Lung (tissue), 11 donors: ENCODE data around the gene C17orf114.

Experiments used
- ATAC-seq: fragments of 200-7000 bp; cut with Tn5 transposase; one replicate; pipeline ENCODE4 v1.9.1; 2020; ENCODE audit warnings: moderate number of reproducible peaks; ENCODE audit not compliant: insufficient read depth, low FRiP score
- DNase-seq, 3 donors: peaks; one replicate each; pipeline ENCODE4 v3.0.0-alpha.2; 2013 to 2017
- H3K27ac ChIP-seq, 2 donors: one replicate each; pipeline ENCODE4 v1.5.1; 2013; ENCODE audit warnings: mild to moderate bottlenecking in 2 of 2, moderate library complexity in 2 of 2, control low read depth in 1 of 2, inconsistent platforms in 1 of 2, low read depth in 1 of 2, low read length in 1 of 2
- H3K27me3 ChIP-seq, 3 donors: one replicate each; pipeline ENCODE4 v1.5.1; 2013; ENCODE audit warnings: low read length in 2 of 3; ENCODE audit not compliant: control insufficient read depth in 3 of 3, insufficient read depth in 3 of 3
- H3K36me3 ChIP-seq, 4 donors: one replicate each; pipeline ENCODE4 v1.5.1; 2013; ENCODE audit warnings: low read length in 4 of 4, mild to moderate bottlenecking in 1 of 4, moderate library complexity in 1 of 4; ENCODE audit not compliant: control insufficient read depth in 4 of 4, insufficient read depth in 4 of 4
- H3K4me1 ChIP-seq, 5 donors: one replicate each; pipeline ENCODE4 v1.5.1; 2013; ENCODE audit warnings: low read length in 5 of 5, mild to moderate bottlenecking in 2 of 5, moderate library complexity in 1 of 5; ENCODE audit not compliant: control insufficient read depth in 5 of 5, insufficient read depth in 5 of 5
- H3K4me3 ChIP-seq: one replicate; pipeline ENCODE4 v1.5.1; 2013; ENCODE audit warnings: mild to moderate bottlenecking, control low read depth, moderate library complexity
- H3K9ac ChIP-seq, 2 donors: one replicate each; pipeline ENCODE4 v1.5.1; 2013; ENCODE audit warnings: low read length in 2 of 2, control low read depth in 1 of 2; ENCODE audit not compliant: insufficient read depth in 1 of 2
- H3K9me3 ChIP-seq, 4 donors: one replicate each; pipeline ENCODE4 v1.5.1; 2013; ENCODE audit warnings: low read length in 3 of 4, mild to moderate bottlenecking in 1 of 4, moderate library complexity in 1 of 4; ENCODE audit not compliant: control insufficient read depth in 4 of 4, insufficient read depth in 3 of 4
- CTCF ChIP-seq: IDR thresholded peaks from 2 replicates; pipeline ENCODE4 v1.5.1; 2012; ENCODE audit warnings: mild to moderate bottlenecking; ENCODE audit errors: control extremely low read depth, extremely low read depth
- WGBS, 2 donors: extraction: QIAGEN DNeasy Blood & Tissue Kit; methylation state at CpG; one replicate each; pipeline ENCODE4 v1.1.7; 2013; 5-methylcytosine and 5-hydroxymethylcytosine counted together
- donor health status: control.
- donor health status: control.
- donor health status: Bipolar disorder and iron deficiency.
- donor health status: healthy.
- donor health status: DM: yes; HTN: yes; CAD: no.

The C17orf114 gene

GRCh38 chr17:4777969-4778760 lies 24.0 kb downstream of the C17orf114 start:
- no peak overlapping the region for H3K9ac ChIP-seq
- H3K4me1 ChIP-seq, result no peaks in the 10 kb centered on the region
- no peaks in the 10 kb centered on the region for H3K36me3 ChIP-seq
- H3K27ac ChIP-seq, result no peak overlapping the region
- H3K4me3 ChIP-seq, result no peak overlapping the region
- DNase-seq (no peak), ATAC-seq (no peak)
- peaks cover 0 to 24% (median 10%) of the 10 kb centered on the region in 3 donors for H3K27me3 ChIP-seq
- H3K9me3 ChIP-seq, result peaks cover 0 to 2% (median 0%) of the 10 kb centered on the region in 4 donors
- 65 to 77% methylated on average over 9 of the region's 9 CpGs for WGBS, 2 donors
- no peak for TF ChIP-seq CTCF

- H3K27ac ChIP-seq, result no peak overlapping the region
- H3K9me3 ChIP-seq, result no peaks in the 10 kb centered on the region
- no peak for TF ChIP-seq CTCF
- no peak overlapping the region for H3K9ac ChIP-seq
- WGBS, 2 donors, result 71 to 88% methylated on average over 10 of the region's 10 CpGs
- DNase-seq, result no peak
- no peaks in the 10 kb centered on the region for H3K36me3 ChIP-seq
- no peaks in the 10 kb centered on the region for H3K4me1 ChIP-seq
- peaks cover 0 to 9% (median 0%) of the 10 kb centered on the region in 3 donors for H3K27me3 ChIP-seq
- no peak for ATAC-seq
- H3K4me3 ChIP-seq, result no peak overlapping the region
Measured at GRCh38 chr17:4772235-4772613, 29.9 kb downstream of the C17orf114 start.

- Histone ChIP-seq H3K9me3 (no peaks in the 10 kb centered on the region), H3K4me1 (no peaks in the 10 kb centered on the region), H3K36me3 (no peaks in the 10 kb centered on the region), H3K9ac (no peak within 1 kb of the TSS), H3K27me3 (peaks cover 0 to 9% (median 0%) of the 10 kb centered on the region in 3 donors), H3K4me3 (no peak within 1 kb of the TSS), H3K27ac (no peak within 1 kb of the TSS)
- DNase-seq (no peak), ATAC-seq (no peak)
- 57 to 71% methylated on average over 13 of the region's 13 CpGs for WGBS, 2 donors
- TF ChIP-seq CTCF, result no peak
Measured at GRCh38 chr17:4771519-4772234, 30.5 kb downstream of the C17orf114 start, which contains the start of gene TM4SF5. TSS of gene TM4SF5 (plus strand) at chr17:4771886. CDS start at chr17:4771923, 37 bp downstream.
